ENCODE data around the gene GP2. TPM values are rescaled to one million over a fixed set of nuclear protein-coding genes. Genes with fewer than 3 reads are reported as not detected.

The GP2 gene
- total and polyA plus RNA-seq, 2 donors (not counting 1 experiment from before 2014, with no cell fraction given), result not detected

GRCh38 chr16:20319406-20319805 is 7.9 kb downstream of the GP2 start:
- no peaks in the 10 kb centered on the region for H3K4me1 Mint-ChIP-seq
- H3K4me3 Mint-ChIP-seq, result no peak overlapping the region
- DNase-seq (no peak), ATAC-seq (ENCODE audit: low read depth) (no peak)
- POLR2A ChIA-PET, result no interaction called here
- H3K9me3 Mint-ChIP-seq (ENCODE audit: insufficient read depth), result no peaks in the 10 kb centered on the region
- CTCF ChIA-PET, result no interaction called here
- Histone ChIP-seq H4K20me1 (ENCODE audit: control insufficient read depth, insufficient read depth, low read length, poor library complexity, severe bottlenecking) (no peaks in the 10 kb centered on the region), H3K79me2 (ENCODE audit: control insufficient read depth, insufficient read depth, low read length) (no peaks in the 10 kb centered on the region), H3K9ac (ENCODE audit: low read length) (no peak overlapping the region), H3K36me3 (replicated peaks in 1 of 2; ENCODE audit: control extremely low read depth in 1 of 2, control insufficient read depth in 1 of 2, extremely low read depth in 1 of 2, insufficient read depth in 2 of 2, low read length in 1 of 2) (no peaks in the 10 kb centered on the region), H3K9me3 (ENCODE audit: control extremely low read depth in 1 of 3, control insufficient read depth in 2 of 3, insufficient read depth in 1 of 3, low read length in 2 of 3) (peaks cover 0 to 2% (median 0%) of the 10 kb centered on the region in 3 donors), H3K4me1 (ENCODE audit: control insufficient read depth in 2 of 2, insufficient read depth in 2 of 2, low read length in 2 of 2) (no peaks in the 10 kb centered on the region), H2AFZ (ENCODE audit: insufficient read depth, low read depth, low read length, poor library complexity, severe bottlenecking) (no peak overlapping the region), H3K4me3 (ENCODE audit: control extremely low read depth in 1 of 5, extremely low read depth in 1 of 5, insufficient read depth in 1 of 5, low read depth in 2 of 5, low read length in 4 of 5) (no peak overlapping the region), H3K4me2 (replicated peaks; ENCODE audit: low read depth, low read length, poor library complexity, severe bottlenecking) (no peak overlapping the region), H3K27ac (ENCODE audit: low read length in 2 of 2) (no peak overlapping the region), H3K27me3 (replicated peaks in 1 of 4; ENCODE audit: control extremely low read depth in 1 of 4, control insufficient read depth in 3 of 4, insufficient read depth in 4 of 4, low read length in 3 of 4) (no peaks in the 10 kb centered on the region)
- H3K27ac Mint-ChIP-seq, result no peak overlapping the region
- TF ChIP-seq CTCF (IDR thresholded peaks at IDR 0.05) (no peak), EZH2 (IDR thresholded peaks at IDR 0.05; ENCODE audit: borderline replicate concordance, insufficient read depth, low read depth, low read length, poor library complexity, severe bottlenecking) (no peak)
- intact Hi-C loops (cut with micrococcal nuclease), result no loop called here
- H3K27me3 Mint-ChIP-seq, result peaks cover 19% of the 10 kb centered on the region
- no CpG with 5 or more reads among the region's 1 CpG for WGBS (ENCODE audit: insufficient coverage)

GRCh38 chr16:20318437-20318836 is 8.9 kb downstream of the GP2 start:
- H3K4me3 Mint-ChIP-seq, result no peak overlapping the region
- intact Hi-C loops (cut with micrococcal nuclease), result no loop called here

More at GRCh38 chr16:20318437-20318836, 8.9 kb downstream of the GP2 start:
- ChIA-PET CTCF (no interaction called here), POLR2A (no interaction called here)
- no peaks in the 10 kb centered on the region for H3K4me1 ChIP-seq (ENCODE audit: control insufficient read depth in 2 of 2, insufficient read depth in 2 of 2, low read length in 2 of 2)
- no peak overlapping the region for H3K4me3 ChIP-seq (ENCODE audit: control extremely low read depth in 1 of 5, extremely low read depth in 1 of 5, insufficient read depth in 1 of 5, low read depth in 2 of 5, low read length in 4 of 5)
- DNase-seq (no peak), ATAC-seq (ENCODE audit: low read depth) (no peak)
- H3K9me3 Mint-ChIP-seq (ENCODE audit: insufficient read depth), result peaks cover under 1% of the 10 kb centered on the region
- TF ChIP-seq CTCF (IDR thresholded peaks at IDR 0.05) (no peak), EZH2 (IDR thresholded peaks at IDR 0.05; ENCODE audit: borderline replicate concordance, insufficient read depth, low read depth, low read length, poor library complexity, severe bottlenecking) (no peak)
- no peaks in the 10 kb centered on the region for H3K79me2 ChIP-seq (ENCODE audit: control insufficient read depth, insufficient read depth, low read length)
- no peaks in the 10 kb centered on the region for H3K9me3 ChIP-seq (ENCODE audit: control extremely low read depth in 1 of 3, control insufficient read depth in 2 of 3, insufficient read depth in 1 of 3, low read length in 2 of 3)
- no peak overlapping the region for H3K4me2 ChIP-seq (replicated peaks; ENCODE audit: low read depth, low read length, poor library complexity, severe bottlenecking)
- H3K27ac ChIP-seq (ENCODE audit: low read length in 2 of 2), result no peak overlapping the region
- no peaks in the 10 kb centered on the region for H3K27me3 ChIP-seq (replicated peaks in 1 of 4; ENCODE audit: control extremely low read depth in 1 of 4, control insufficient read depth in 3 of 4, insufficient read depth in 4 of 4, low read length in 3 of 4)
- no peaks in the 10 kb centered on the region for H4K20me1 ChIP-seq (ENCODE audit: control insufficient read depth, insufficient read depth, low read length, poor library complexity, severe bottlenecking)
- WGBS (ENCODE audit: insufficient coverage), result 59% methylated on average over 3 of the region's 3 CpGs
- H3K36me3 ChIP-seq (replicated peaks in 1 of 2; ENCODE audit: control extremely low read depth in 1 of 2, control insufficient read depth in 1 of 2, extremely low read depth in 1 of 2, insufficient read depth in 2 of 2, low read length in 1 of 2), result no peaks in the 10 kb centered on the region
- no peak overlapping the region for H2AFZ ChIP-seq (ENCODE audit: insufficient read depth, low read depth, low read length, poor library complexity, severe bottlenecking)
- peaks cover 19% of the 10 kb centered on the region for H3K27me3 Mint-ChIP-seq
- no peak overlapping the region for H3K9ac ChIP-seq (ENCODE audit: low read length)
- H3K27ac Mint-ChIP-seq, result no peak overlapping the region
- H3K4me1 Mint-ChIP-seq, result no peaks in the 10 kb centered on the region
